Measurements from ENCODE around the gene SSB.

- TF ChIP-seq, protein P1, sequence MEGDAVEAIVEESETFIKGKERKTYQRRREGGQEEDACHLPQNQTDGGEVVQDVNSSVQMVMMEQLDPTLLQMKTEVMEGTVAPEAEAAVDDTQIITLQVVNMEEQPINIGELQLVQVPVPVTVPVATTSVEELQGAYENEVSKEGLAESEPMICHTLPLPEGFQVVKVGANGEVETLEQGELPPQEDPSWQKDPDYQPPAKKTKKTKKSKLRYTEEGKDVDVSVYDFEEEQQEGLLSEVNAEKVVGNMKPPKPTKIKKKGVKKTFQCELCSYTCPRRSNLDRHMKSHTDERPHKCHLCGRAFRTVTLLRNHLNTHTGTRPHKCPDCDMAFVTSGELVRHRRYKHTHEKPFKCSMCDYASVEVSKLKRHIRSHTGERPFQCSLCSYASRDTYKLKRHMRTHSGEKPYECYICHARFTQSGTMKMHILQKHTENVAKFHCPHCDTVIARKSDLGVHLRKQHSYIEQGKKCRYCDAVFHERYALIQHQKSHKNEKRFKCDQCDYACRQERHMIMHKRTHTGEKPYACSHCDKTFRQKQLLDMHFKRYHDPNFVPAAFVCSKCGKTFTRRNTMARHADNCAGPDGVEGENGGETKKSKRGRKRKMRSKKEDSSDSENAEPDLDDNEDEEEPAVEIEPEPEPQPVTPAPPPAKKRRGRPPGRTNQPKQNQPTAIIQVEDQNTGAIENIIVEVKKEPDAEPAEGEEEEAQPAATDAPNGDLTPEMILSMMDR (IDR thresholded peaks at IDR 0.05): no peak
- TF ChIP-seq ZFX (IDR thresholded peaks at IDR 0.05; ENCODE audit: borderline replicate concordance): no peak
These were observed 41.3 kb upstream of the SSB start for GRCh38 chr2:169757356-169757755.
